ENCODE results near the gene TSSK1B. TPM values are rescaled to one million over a fixed set of nuclear protein-coding genes. Genes with fewer than 3 reads are reported as not detected.

Gene TSSK1B, protein sequence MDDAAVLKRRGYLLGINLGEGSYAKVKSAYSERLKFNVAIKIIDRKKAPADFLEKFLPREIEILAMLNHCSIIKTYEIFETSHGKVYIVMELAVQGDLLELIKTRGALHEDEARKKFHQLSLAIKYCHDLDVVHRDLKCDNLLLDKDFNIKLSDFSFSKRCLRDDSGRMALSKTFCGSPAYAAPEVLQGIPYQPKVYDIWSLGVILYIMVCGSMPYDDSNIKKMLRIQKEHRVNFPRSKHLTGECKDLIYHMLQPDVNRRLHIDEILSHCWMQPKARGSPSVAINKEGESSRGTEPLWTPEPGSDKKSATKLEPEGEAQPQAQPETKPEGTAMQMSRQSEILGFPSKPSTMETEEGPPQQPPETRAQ
- 0.38 TPM for total RNA-seq

GRCh38 chr5:113434889-113435288 is at the start of gene TSSK1B:
Gene TSSK1B, minus strand, starts transcription at chr5:113434989. Its CDS starts 150 bp downstream, at chr5:113434839.

Other genes starting within 250 kb of the TSSK1B start
- 127 TPM for gene MCC, start 53.5 kb upstream of the TSSK1B start, total RNA-seq
- 65.1 TPM for gene YTHDC2, start 78.7 kb upstream of the TSSK1B start, total RNA-seq